DMS53 (cell line): ENCODE data around the gene DHX30.
"Not testable (repeated sequence)": the region's sequence is repeated elsewhere in the genome, so short reads cannot be mapped to it uniquely, and the experiment has no call there.

Experiments used
- DNase-seq: peaks from one replicate; lab custom pipeline; 2025; lab: John Stamatoyannopoulos, UW

The DHX30 gene

DNA sequence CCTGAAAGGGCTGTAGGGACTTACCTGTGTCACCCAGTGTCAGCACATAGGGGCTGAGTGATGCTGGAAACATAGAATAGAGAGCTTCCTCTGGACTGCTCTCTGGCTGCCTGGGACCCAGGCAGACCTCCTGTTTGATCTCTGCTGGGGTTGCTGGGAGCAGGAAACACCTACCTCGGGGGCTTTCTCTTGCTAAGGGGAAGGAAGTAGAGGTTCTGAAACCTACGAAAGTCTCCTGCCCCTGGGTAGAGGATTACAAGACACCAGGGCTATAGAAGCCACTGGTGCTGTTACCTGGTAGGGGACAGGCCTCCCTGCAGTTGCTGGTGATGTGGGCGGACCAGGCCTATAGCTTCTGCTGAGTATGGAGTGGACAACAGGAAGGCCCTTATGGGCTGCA lies 81.7 kb downstream of the DHX30 start:
- DNase-seq, result no peak

DNA sequence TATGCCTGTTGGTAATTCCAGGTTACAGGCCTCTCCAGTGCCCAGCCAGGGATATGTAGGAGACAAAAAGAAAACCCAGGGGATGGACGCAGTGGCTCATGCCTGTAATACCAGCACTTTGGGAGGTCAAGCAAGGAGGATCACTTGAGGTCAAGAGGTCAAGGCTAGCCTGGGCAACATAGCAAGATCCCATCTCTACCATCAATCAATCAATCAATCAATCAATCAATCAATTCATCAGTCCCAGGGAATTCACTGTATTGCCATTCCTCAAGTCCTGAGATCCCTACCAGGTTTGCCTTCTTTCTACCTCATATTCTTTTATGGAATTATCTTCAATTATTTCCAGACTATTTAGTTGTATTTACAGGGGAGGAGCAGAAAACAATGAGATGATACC lies 82.2 kb downstream of the DHX30 start:
- no peak for DNase-seq

DNA sequence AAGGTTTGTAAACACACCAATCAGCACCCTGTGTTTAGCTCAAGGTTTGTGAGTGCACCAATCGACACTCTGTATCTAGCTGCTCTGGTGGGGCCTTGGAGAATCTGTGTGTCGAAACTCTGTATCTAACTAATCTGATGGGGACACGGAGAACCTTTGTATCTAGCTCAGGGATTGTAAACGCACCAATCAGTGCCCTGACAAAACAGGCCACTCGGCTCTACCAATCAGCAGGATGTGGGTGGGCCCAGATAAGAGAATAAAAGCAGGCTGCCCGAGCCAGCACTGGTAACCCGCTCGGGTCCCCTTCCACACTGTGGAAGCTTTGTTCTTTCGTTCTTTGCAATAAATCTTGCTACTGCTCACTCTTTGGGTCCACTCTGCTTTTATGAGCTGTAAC lies 85.1 kb downstream of the DHX30 start:
- not testable (repeated sequence) for DNase-seq

DNA sequence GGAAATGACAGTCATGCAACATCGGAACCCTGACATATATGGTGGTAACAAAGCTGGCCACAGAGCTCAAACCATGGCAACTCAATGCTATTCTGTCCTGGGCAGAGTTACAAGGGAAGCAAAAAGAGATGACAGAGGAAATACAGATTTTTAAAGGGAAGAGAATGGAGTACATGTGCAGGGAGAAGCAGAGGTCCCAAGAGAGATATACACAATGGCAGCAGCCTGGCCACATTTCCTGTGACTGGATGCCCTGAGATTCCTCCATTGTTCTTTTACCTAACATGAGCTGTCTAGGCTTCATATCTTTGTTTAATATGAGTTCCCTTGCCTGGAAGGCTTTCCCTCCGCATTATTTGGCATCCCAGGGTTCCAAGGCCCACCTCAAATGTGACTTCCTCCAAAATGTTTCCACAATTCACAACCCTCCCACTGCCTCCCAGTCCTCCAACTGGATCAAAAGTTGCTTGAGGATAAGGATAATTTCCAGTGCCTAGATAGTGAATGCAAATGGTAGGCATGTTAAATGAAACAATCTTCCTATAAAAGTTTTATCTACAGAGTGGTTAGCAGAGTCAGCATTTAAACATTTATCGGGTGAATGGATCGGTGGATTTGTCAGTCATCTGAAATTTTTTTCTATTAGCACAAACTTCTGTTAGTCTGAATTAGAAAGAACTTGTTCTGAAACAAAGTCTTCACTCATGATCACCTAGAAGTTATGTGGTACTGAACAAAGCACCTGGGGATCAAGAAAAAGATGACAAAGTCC lies 86.2 kb downstream of the DHX30 start:
- no peak for DNase-seq

- no peak for DNase-seq
Observed at GRCh38 chr3:47890126-47890827, 87.3 kb downstream of the DHX30 start.

DNA sequence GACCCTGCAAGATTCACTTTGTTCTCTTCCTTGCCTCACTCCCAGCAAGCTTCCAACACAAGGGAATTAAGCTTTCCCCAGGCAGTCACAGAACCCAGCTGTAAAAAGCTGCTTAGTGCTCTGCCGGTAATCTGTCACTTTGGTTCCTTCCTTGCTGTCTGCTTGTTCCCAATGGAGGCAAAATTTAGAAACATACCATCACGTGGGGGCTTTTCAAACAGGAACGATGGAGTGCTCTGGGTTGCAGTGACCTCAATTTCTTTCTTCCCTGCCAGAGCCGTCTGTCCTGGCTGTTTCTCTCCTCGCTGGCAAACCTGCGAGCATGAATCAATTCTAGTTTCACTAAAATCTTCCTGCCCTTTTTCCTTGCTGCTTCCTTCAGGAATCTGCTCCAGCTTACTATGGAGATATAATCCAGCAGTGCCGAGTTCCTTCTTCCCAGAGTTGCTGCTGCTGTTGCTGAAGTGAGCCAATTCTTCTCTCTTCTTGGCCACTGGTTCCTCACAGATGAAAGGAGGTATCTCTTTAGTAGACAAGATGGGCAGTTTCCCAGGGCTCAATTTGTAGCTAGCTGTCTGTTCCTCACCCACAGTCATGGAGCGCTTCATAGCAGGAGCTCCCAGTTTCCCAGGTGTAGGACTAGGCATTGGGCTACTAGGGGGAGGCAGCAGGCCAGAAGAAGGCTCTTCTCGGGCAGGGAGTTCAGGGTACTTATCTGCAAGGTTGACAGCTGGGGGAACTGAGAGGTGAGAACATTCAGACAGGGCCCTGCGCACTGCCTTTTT lies 88.1 kb downstream of the DHX30 start:
- DNase-seq, result no peak

DNA sequence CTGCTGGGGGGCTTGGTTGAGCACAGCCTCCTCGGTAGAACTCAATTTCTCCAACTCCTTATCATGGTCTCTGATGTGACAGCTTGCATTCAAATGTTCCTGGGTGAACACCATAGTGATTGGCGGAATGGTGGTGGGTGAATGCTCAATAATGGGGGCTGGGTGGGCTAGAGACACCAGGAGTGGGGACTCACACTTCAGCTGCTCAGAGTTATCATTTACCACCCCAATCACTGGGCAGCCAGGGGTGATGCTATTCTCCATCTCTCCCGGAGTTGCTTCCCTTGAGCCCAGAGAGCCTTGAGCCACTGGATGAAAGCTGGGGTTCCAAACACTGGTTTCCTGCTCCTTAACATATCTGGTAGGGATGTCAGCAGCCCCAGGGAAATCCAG lies 88.7 kb downstream of the DHX30 start:
- no peak for DNase-seq

DNA sequence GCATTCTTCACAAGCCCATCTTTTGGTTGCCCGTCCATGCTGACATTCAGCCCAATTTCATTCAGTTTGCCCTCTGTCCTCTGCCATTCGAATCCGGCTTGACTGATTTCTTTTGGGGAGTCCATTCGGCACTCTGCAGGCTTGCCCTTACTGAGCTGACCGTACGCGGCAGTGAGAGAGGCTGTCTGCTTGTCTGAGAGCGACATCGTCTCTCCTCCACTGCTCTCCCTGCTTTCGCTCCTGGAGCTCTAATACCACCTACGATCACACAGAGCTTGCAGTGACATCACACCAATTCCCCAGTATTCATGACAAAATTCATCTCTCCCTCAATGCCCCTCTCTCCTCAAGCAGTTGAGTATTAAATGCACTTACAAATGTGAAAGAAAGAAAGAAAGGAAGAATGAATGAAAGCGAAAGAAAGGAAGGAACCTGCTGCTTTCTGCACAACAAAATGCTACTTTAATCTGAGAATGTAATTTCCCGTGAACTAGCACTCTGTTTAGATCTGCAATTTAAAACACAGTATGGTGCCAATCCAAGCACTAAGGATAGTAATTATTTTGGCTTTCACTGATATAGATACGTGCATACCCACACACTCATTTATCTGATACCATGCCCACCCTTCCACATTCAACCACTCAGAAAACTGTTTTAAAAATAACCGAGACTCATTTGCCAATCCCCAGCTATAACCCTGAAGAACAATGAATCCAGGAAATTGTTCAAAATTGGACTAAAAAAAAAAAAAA lies 89.5 kb downstream of the DHX30 start:
- no peak for DNase-seq

- no peak for DNase-seq
Observed at GRCh38 chr3:47895241-47895640, 92.3 kb downstream of the DHX30 start.

GRCh38 chr3:47896736-47897135 lies 93.8 kb downstream of the DHX30 start:
- DNase-seq, result no peak

DNA sequence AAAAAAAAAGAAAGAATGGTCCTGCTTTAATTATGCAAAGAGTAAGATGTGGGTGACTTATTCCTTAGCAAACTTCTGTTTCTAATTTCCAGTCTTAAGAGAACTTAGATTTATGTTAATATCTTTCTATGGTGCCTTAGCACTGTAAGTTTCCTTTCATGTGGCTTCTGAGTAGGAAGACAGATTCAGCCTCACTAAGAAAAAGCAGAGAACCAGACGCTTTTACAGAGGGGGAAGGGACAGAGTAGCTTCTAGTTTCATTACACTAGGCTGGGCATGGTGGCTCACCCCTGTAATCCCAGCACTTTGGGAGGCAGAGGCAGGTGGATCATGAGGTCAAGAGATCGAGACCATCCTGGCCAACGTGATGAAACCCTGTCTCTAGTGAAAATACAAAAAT lies 95.0 kb downstream of the DHX30 start:
- DNase-seq, result no peak

GRCh38 chr3:47899495-47900108 lies 96.7 kb downstream of the DHX30 start:
- no peak for DNase-seq
